ENCODE results near the gene PRKCB.

Gene PRKCB

GRCh38 chr16:24007934-24008333 is 172.2 kb downstream of the PRKCB start:
- Histone ChIP-seq H3K4me3 (replicated peaks; ENCODE audit: insufficient read depth, low read length) (no peak overlapping the region), H3K27me3 (ENCODE audit: insufficient read depth, poor library complexity, severe bottlenecking) (no peaks in the 10 kb centered on the region), H3K27ac (replicated peaks) (no peak overlapping the region)
- no peak for DNase-seq (ENCODE audit: low read depth in 1 of 2, low spot score in 1 of 2)
- TF ChIP-seq REST (IDR thresholded peaks at IDR 0.05; ENCODE audit: insufficient replicate concordance, low read depth) (no peak), CTCF (IDR thresholded peaks at IDR 0.05; ENCODE audit: insufficient read depth, low read length) (no peak), GABPA (IDR thresholded peaks at IDR 0.05; ENCODE audit: low read depth) (no peak), SPI1 (IDR thresholded peaks at IDR 0.05; ENCODE audit: borderline replicate concordance, low read depth) (no peak), POLR2AphosphoS5 (IDR thresholded peaks at IDR 0.05; ENCODE audit: low read depth) (no peak)

- no peak overlapping the region for H3K4me3 ChIP-seq (replicated peaks; ENCODE audit: insufficient read depth, low read length)
- TF ChIP-seq REST (IDR thresholded peaks at IDR 0.05; ENCODE audit: insufficient replicate concordance, low read depth): no peak
- no peak for TF ChIP-seq GABPA (IDR thresholded peaks at IDR 0.05; ENCODE audit: low read depth)
- no peak for TF ChIP-seq POLR2AphosphoS5 (IDR thresholded peaks at IDR 0.05; ENCODE audit: low read depth)
- H3K27ac ChIP-seq (replicated peaks): no peak overlapping the region
- H3K27me3 ChIP-seq (ENCODE audit: insufficient read depth, poor library complexity, severe bottlenecking): no peaks in the 10 kb centered on the region
- DNase-seq (ENCODE audit: low read depth in 1 of 2, low spot score in 1 of 2): no peak
Measured at GRCh38 chr16:24009098-24009497, 173.3 kb downstream of the PRKCB start.

- no peak for TF ChIP-seq GABPA (IDR thresholded peaks at IDR 0.05; ENCODE audit: low read depth)
- no peak for TF ChIP-seq CTCF (IDR thresholded peaks at IDR 0.05; ENCODE audit: insufficient read depth, low read length)
- TF ChIP-seq REST (IDR thresholded peaks at IDR 0.05; ENCODE audit: insufficient replicate concordance, low read depth): no peak
- no peak for TF ChIP-seq POLR2AphosphoS5 (IDR thresholded peaks at IDR 0.05; ENCODE audit: low read depth)
- no peak for TF ChIP-seq SPI1 (IDR thresholded peaks at IDR 0.05; ENCODE audit: borderline replicate concordance, low read depth)
- no peak overlapping the region for H3K27ac ChIP-seq (replicated peaks)
- no peak for DNase-seq (ENCODE audit: low read depth in 1 of 2, low spot score in 1 of 2)
- no peak overlapping the region for H3K4me3 ChIP-seq (replicated peaks; ENCODE audit: insufficient read depth, low read length)
- H3K27me3 ChIP-seq (ENCODE audit: insufficient read depth, poor library complexity, severe bottlenecking): no peaks in the 10 kb centered on the region
Measured at GRCh38 chr16:24009955-24010354, 174.2 kb downstream of the PRKCB start.

Data from HL-60 (cell line).